Epithelial cell of proximal tubule (primary cell): ENCODE data around the gene FBH1. TPM values are rescaled to one million over a fixed set of nuclear protein-coding genes. Genes with fewer than 3 reads are reported as not detected.
"Not testable (repeated sequence)": the region's sequence is repeated elsewhere in the genome, so short reads cannot be mapped to it uniquely, and the experiment has no call there.

Experiments used
- DNase-seq: peaks from one replicate; pipeline ENCODE4 v3.0.0-alpha.2; 2011; ENCODE audit warnings: low read depth
- H3K4me3 ChIP-seq: 2 replicates; pipeline ENCODE4 v1.5.1; 2011; ENCODE audit warnings: low read depth, mild to moderate bottlenecking, low read length
- total RNA-seq: library from RNA; depleted of rRNA; stranded (reverse); fragments of >200 nt; gene quantifications from 2 replicates; pipeline ENCODE4 v1.2.3, GENCODE V29; 2015
- TF ChIP-seq, protein P1 (sequence below): conservative IDR thresholded peaks from 2 replicates; pipeline ENCODE4 v1.5.1; 2012; ENCODE audit warnings: low read depth, mild to moderate bottlenecking, low read length

The FBH1 gene
- total RNA-seq, 1 donor from 2014 or later, result 48.3 TPM

DNA sequence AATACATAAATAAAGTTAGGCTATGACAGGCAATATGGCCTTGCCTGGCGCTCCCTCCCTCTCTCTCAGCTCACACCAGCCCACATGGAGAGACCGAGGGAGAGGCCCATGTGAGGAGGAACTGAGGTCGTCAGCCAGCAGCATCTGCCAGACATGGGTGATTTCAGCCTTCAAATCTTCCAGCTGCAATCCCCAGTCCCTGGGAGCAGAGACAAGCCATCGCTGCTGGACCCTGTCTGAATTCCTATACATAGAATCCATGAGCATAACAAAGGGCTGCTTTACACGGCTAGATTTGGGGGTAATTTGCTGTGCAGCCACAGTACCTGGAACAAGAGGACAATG lies 35.9 kb upstream of the FBH1 start:
- H3K4me3 ChIP-seq, result no peak overlapping the region
- TF ChIP-seq, protein P1, sequence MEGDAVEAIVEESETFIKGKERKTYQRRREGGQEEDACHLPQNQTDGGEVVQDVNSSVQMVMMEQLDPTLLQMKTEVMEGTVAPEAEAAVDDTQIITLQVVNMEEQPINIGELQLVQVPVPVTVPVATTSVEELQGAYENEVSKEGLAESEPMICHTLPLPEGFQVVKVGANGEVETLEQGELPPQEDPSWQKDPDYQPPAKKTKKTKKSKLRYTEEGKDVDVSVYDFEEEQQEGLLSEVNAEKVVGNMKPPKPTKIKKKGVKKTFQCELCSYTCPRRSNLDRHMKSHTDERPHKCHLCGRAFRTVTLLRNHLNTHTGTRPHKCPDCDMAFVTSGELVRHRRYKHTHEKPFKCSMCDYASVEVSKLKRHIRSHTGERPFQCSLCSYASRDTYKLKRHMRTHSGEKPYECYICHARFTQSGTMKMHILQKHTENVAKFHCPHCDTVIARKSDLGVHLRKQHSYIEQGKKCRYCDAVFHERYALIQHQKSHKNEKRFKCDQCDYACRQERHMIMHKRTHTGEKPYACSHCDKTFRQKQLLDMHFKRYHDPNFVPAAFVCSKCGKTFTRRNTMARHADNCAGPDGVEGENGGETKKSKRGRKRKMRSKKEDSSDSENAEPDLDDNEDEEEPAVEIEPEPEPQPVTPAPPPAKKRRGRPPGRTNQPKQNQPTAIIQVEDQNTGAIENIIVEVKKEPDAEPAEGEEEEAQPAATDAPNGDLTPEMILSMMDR, result no peak
- no peak for DNase-seq

DNA sequence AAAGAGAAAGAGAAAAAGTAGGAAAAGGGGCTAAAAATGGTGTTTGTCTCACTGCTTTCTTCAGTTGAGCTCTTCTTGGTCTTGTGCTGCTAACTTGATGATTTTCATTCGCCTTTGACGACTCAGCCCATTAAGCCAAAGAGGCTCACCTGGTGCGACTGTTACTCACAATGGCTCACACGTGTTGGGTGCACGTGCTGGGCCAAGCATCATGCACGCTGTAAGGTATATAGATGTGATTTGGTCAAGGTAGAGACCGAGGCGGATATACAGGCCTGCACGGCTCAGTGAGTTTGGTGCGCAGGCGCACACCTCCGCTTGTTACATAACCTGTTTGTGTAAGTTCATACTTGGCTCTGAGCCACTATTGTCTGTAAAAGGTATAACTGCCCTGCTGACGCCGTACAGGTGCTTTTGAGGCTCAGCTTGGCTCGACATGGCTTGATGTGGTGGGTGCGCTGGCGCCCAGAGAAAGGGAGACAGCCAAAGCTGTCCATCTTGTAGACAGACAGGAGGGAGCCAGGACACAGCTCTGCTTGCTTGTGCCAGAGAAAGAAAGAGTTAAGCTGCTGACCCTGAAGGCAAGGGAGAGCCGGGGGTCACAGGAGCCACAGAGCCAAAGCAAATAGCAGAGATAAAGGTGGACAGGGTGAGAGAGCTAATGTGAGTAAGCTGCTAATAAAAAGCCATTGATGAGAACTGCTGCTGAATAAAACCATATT lies 33.9 kb upstream of the FBH1 start:
- no peak for DNase-seq
- TF ChIP-seq, protein P1, result no peak
- no peak overlapping the region for H3K4me3 ChIP-seq

DNA sequence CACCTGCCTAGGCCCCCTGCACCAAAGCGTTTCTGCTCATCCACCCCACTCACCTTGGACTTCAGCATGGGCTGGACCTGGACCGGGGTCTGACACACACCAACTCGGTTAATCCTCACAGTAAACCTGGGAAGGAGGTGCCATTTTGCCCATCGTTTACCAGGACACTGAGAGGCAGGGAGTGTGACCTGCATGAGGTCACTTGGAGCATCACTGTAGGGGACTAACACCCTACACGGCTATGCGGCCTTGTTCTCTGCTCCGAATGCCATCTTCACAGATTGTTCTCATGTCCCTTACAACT lies 33.4 kb upstream of the FBH1 start:
- TF ChIP-seq, protein P1, result no peak
- no peak overlapping the region for H3K4me3 ChIP-seq

DNA sequence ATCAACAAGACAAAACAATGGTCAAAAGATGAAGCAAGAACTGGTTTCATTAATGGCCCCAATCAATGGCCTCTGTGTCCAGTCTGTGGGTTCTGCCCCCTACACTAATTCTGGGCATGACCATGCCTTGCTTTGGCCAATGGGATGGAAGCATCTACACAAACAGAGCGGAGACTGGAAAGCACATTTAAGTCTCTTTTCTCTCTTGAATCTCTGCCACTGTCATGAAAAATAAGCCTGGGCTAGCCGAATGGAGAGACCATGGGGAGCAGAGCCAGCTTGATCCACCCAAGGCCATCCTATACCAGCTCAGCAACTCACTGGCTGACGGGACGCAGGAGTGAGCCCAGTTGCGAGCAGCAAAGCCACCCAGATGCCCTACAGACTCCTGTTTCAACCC lies 31.2 kb upstream of the FBH1 start:
- TF ChIP-seq, protein P1, result no peak
- no peak overlapping the region for H3K4me3 ChIP-seq
- DNase-seq, result no peak

More for the DNA sequence above, 33.4 kb upstream of the FBH1 start:
- DNase-seq, result no peak

DNA sequence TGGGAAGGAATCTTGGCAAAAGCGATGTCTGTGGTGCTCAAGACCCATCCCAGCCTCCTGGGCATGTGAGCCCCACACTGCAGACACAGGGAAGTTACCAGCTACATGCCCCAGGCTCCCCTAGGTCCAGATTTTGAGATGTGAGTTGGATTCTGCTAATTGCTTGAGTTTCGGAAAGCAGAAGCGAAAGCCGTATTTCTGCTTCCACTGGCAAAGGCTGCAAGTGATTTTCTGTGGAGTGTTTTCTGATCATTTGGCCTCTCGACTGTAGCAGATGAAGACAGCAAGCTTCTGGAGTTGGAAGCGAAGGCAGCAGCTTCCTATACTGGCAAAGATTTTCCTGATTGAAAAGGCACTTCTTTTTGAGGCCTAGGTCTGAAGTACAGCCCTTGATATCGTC lies 30.0 kb upstream of the FBH1 start:
- H3K4me3 ChIP-seq, result no peak overlapping the region
- TF ChIP-seq, protein P1, result no peak
- DNase-seq, result no peak

DNA sequence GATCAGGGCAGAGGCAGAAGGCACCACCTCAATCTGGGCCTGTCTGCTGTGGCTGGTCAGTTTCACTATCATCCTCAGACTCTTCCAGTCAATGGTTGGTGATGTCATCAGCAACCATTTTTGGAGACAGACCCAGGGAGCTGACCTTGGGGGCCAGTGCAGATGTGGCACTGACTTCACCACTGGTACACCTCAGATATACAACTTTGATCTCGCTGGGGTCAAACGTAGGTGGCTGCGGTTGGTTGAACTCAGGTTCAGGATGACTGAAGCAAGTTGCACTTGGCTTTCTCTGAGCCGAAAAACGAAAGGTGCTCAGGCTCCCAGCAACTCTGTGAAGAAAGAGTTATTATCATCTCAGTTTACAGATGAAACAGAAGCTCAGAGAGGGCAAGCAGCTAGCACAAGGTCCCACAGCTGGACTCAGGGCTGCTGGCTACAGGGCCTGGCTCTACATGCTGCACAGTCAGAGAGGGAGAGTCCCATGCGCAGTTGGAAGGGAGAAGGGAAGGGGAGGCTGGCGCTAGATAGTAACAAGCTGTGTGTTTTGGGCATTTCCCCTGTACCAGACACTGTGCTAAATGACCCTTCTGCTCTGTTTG lies 27.6 kb upstream of the FBH1 start:
- DNase-seq, result no peak
- TF ChIP-seq, protein P1, result no peak
- no peak overlapping the region for H3K4me3 ChIP-seq

DNA sequence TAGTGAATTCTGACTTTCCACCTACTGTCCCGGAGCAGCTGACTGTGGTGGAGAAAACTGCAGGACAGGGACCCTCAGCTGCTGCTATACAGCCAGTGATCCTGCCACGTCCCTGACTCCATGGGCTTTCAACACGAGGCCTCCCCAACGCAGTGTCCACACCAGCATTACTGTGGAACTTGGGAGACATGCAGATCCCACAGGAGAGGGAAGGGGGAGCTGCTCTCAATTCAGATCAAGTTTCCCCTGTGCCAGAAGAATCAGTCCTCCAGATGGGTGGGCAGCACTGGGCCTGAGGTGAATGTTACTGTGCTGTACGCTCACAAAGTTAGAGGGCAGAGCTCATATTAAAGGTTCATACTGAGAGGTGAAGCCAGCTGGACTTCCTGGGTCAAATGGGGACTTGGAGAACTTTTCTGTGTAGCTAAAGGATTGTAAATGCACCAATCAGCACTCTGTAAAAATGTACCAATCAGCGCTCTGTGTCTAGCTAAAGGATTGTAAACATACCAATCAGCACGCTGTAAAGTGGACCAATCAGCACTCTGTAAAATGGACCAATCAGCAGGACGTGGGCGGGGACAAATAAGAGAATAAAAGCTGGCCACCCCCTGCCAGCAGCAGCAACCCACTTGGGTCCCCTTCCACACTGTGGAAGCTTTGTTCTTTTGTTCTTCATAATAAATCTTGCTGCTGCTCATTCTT lies 26.9 kb upstream of the FBH1 start:
- H3K4me3 ChIP-seq, DNase-seq: not testable (repeated sequence)

DNA sequence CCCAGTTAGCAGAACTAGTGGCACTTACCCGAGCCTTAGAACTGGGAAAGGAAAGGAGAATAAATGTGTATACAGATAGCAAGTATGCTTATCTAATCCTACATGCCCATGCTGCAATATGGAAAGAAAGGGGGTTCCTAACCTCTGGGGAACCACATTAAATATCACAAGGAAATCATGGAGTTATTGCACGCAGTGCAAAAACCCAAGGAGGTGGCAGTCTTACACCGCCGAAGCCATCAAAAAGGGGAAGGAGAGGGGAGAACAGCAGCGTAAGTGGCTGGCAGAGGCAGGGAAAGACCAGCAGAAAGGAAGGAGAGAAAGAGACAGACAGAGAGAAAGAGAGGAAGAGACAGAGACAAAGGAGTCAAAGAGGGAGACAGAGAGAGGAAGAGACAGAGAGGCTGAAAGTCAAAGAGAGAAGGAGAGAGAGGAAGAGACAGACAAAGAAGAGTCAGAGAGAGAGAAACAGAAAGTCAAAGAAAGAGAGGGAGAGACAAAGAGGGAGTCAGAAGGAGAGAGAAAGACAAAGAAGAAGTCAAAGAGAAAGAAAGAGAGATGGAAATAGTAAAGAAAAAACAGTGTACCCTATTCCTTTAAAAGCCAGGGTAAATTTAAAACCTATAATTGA lies 23.5 kb upstream of the FBH1 start:
- not testable (repeated sequence) for DNase-seq, H3K4me3 ChIP-seq

DNA sequence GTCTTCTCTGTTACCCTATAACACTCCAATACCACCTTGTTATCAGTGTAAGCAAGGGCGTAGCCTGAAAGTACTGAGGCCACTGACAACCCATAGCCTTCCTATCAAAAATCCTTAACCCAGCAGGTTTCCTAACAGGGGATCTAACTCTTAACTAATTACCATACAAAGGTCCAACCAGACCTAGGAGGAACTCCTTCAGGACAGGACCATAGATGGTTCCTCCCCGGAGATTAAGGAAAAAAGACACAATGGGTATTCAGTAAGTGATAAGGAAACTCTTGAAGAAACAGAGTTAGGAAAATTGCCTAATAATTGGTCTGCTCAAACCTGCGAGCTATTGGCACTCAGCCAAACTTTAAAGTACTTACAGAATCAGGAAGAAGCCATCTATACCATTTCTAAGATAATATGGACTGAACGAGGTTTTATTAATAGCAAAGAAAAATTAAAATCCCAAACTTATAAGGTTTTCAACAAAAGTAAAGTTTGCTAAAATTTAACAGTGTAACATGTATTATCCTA lies 22.9 kb upstream of the FBH1 start:
- DNase-seq, H3K4me3 ChIP-seq: not testable (repeated sequence)

DNA sequence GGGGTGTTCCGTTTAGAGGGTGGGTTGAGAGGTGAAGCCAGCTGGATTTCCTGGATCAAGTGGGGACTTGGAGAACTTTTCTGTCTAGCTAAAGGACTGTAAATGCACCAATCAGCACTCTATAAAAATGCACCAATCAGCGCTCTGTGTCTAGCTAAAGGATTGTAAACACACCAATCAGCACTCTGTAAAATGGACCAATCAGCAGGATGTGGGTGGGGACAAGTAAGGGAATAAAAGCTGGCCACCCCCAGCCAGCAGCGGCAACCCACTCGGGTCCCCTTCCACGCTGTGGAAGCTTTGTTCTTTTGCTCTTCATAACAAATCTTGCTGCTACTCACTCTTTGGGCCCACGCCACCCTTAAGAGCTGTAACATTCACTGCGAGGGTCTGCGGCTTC lies 21.7 kb upstream of the FBH1 start:
- H3K4me3 ChIP-seq, DNase-seq: not testable (repeated sequence)
